Panc1 (cell line): Measurements from ENCODE around the gene PDE8B. TPM values are rescaled to one million over a fixed set of nuclear protein-coding genes. Genes with fewer than 3 reads are reported as not detected.

Experiments used
- ATAC-seq: fragments of 200-7000 bp; cut with Tn5 transposase; 2 replicates; pipeline ENCODE4 v1.9.1; 2020; ENCODE audit warnings: mild to moderate bottlenecking, moderate library complexity
- BruUV-seq: library from RNA; stranded (reverse); fragments of 400-500 nt; replicated peaks from 2 replicates; lab custom pipeline; 2021; lab: Mats Ljungman, UMichigan
- CTCF ChIA-PET: fragments of 300-600 bp; sonication (Branson Sonifier 250); formaldehyde crosslinking; loops from one replicate; lab custom pipeline; 2022; ENCODE audit warnings: antibody characterized with exemption; lab: Charles Lee
- POLR2A ChIA-PET: fragments of 300-600 bp; sonication (Branson Sonifier 250); formaldehyde crosslinking; loops from one replicate; lab custom pipeline; 2022; ENCODE audit warnings: antibody characterized with exemption; lab: Charles Lee
- DNase-seq: peaks from one replicate; pipeline ENCODE4 v3.0.0-alpha.2; 2010; ENCODE audit warnings: low read depth, low spot score
- H3K27ac ChIP-seq: 2 replicates; pipeline ENCODE4 v1.5.1; 2011; ENCODE audit warnings: mild to moderate bottlenecking, low read length, inconsistent platforms
- H3K27me3 ChIP-seq: fragments of 200-500 bp; sonication (Bioruptor generic); 2 replicates; pipeline ENCODE4 v1.6.0; 2014; ENCODE audit warnings: low read length, inconsistent platforms; ENCODE audit not compliant: control insufficient read depth, insufficient read depth
- H3K36me3 ChIP-seq: fragments of 200-500 bp; sonication (Bioruptor generic); 2 replicates; pipeline ENCODE4 v1.5.1; 2014; ENCODE audit warnings: inconsistent platforms, mild to moderate bottlenecking, low read length, moderate library complexity; ENCODE audit not compliant: control insufficient read depth, insufficient read depth
- H3K4me1 ChIP-seq: 2 replicates; pipeline ENCODE4 v1.5.1; 2011; ENCODE audit warnings: inconsistent platforms, mild to moderate bottlenecking, low read length, moderate library complexity; ENCODE audit not compliant: control insufficient read depth, insufficient read depth
- H3K4me3 ChIP-seq, 2 experiments: 2 replicates each; pipeline ENCODE4 v1.5.1; 2011 to 2012; ENCODE audit warnings: low read depth in 2 of 2, low read length in 2 of 2, mild to moderate bottlenecking in 2 of 2, inconsistent platforms in 1 of 2, moderate library complexity in 1 of 2
- H3K9me3 ChIP-seq: fragments of 200-500 bp; sonication (Bioruptor generic); 2 replicates; pipeline ENCODE4 v1.5.1; 2014; ENCODE audit warnings: low read depth, mild to moderate bottlenecking, inconsistent platforms, low read length, moderate library complexity; ENCODE audit not compliant: control insufficient read depth, insufficient read depth
- POLR2AphosphoS5 ChIP-seq: IDR thresholded peaks from 2 replicates; pipeline ENCODE4 v1.6.1; 2012; ENCODE audit warnings: mild to moderate bottlenecking, low read depth, low read length, moderate library complexity
- SIN3A ChIP-seq: IDR thresholded peaks from 2 replicates; pipeline ENCODE4 v1.6.1; 2012; ENCODE audit warnings: low read depth, mild to moderate bottlenecking, low read length, moderate library complexity, borderline replicate concordance; ENCODE audit not compliant: insufficient read depth
- TCF7L2 ChIP-seq: IDR thresholded peaks from 2 replicates; pipeline ENCODE4 v1.6.1; 2011; ENCODE audit warnings: mild to moderate bottlenecking, low read depth, low read length, inconsistent platforms
- in situ Hi-C: cut with HindIII; loops from 2 replicates; pipeline ENCODE4 v1.10.0; 2016; ENCODE audit warnings: low sequenced_read_pairs, low pct_unique_long_range_greater_than_20kb
- intact Hi-C: fragments of 100-400 bp; cut with micrococcal nuclease; formaldehyde crosslinking; loops from one replicate; pipeline ENCODE4 v1.10.0; 2022; ENCODE audit not compliant: unreplicated experiment
- total RNA-seq: library from RNA; stranded (reverse); gene quantifications from one replicate; pipeline ENCODE4 v1.2.1, GENCODE V29; 2021; ENCODE audit not compliant: unreplicated experiment
- TF ChIP-seq, protein P1 (sequence below): fragments of 450-650 bp; IDR thresholded peaks from 2 replicates; pipeline ENCODE4 v1.5.1; 2017; ENCODE audit warnings: mild to moderate bottlenecking
- TF ChIP-seq, protein P2 (sequence below), 2 experiments: IDR thresholded peaks; 2 replicates each; pipeline ENCODE4 v1.6.1; 2011 to 2012; ENCODE audit warnings: low read depth in 2 of 2, control low read depth in 1 of 2, low read length in 1 of 2, mild to moderate bottlenecking in 1 of 2, moderate library complexity in 1 of 2; ENCODE audit not compliant: insufficient read depth in 1 of 2

Gene PDE8B
- total RNA-seq, 1 experiment from 2014 or later = 0.62 TPM

DNA sequence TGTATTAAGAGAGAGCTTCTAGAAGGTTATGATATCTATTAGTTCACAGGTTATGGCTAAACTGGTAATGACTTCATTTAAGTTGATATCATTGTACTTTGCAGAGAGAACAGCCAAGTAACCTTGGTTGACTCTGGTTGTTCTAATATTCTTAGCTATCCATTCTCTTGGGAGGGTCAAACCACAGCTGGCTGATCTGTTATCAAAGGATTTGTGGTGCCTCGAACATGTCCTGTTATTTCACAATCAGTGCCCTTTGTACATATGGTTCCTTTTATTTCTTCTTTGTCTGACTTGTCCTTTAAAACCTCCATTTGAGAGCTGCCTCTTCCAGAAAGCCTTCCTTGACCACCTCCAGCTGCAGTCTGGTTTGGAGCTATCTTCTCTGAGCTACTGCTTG, 61.7 kb downstream of the PDE8B start:
- in situ Hi-C loops (no loop called here), intact Hi-C loops (no loop called here)
- Histone ChIP-seq H3K36me3 (no peaks in the 10 kb centered on the region), H3K27me3 (peaks cover 3% of the 10 kb centered on the region; the same call in 1 of the 2 replicates), H3K4me3 (no peak overlapping the region), H3K9me3 (no peaks in the 10 kb centered on the region), H3K27ac (no peak overlapping the region), H3K4me1 (no peaks in the 10 kb centered on the region)
- DNase-seq (no peak), ATAC-seq (no peak)
- BruUV-seq = no TSS peak
- CTCF ChIA-PET = no interaction called here
- POLR2A ChIA-PET = no interaction called here
- no peak for TF ChIP-seq POLR2AphosphoS5
- no peak for TF ChIP-seq SIN3A
- TF ChIP-seq, protein P1, sequence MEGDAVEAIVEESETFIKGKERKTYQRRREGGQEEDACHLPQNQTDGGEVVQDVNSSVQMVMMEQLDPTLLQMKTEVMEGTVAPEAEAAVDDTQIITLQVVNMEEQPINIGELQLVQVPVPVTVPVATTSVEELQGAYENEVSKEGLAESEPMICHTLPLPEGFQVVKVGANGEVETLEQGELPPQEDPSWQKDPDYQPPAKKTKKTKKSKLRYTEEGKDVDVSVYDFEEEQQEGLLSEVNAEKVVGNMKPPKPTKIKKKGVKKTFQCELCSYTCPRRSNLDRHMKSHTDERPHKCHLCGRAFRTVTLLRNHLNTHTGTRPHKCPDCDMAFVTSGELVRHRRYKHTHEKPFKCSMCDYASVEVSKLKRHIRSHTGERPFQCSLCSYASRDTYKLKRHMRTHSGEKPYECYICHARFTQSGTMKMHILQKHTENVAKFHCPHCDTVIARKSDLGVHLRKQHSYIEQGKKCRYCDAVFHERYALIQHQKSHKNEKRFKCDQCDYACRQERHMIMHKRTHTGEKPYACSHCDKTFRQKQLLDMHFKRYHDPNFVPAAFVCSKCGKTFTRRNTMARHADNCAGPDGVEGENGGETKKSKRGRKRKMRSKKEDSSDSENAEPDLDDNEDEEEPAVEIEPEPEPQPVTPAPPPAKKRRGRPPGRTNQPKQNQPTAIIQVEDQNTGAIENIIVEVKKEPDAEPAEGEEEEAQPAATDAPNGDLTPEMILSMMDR = no peak
- TF ChIP-seq, protein P2, sequence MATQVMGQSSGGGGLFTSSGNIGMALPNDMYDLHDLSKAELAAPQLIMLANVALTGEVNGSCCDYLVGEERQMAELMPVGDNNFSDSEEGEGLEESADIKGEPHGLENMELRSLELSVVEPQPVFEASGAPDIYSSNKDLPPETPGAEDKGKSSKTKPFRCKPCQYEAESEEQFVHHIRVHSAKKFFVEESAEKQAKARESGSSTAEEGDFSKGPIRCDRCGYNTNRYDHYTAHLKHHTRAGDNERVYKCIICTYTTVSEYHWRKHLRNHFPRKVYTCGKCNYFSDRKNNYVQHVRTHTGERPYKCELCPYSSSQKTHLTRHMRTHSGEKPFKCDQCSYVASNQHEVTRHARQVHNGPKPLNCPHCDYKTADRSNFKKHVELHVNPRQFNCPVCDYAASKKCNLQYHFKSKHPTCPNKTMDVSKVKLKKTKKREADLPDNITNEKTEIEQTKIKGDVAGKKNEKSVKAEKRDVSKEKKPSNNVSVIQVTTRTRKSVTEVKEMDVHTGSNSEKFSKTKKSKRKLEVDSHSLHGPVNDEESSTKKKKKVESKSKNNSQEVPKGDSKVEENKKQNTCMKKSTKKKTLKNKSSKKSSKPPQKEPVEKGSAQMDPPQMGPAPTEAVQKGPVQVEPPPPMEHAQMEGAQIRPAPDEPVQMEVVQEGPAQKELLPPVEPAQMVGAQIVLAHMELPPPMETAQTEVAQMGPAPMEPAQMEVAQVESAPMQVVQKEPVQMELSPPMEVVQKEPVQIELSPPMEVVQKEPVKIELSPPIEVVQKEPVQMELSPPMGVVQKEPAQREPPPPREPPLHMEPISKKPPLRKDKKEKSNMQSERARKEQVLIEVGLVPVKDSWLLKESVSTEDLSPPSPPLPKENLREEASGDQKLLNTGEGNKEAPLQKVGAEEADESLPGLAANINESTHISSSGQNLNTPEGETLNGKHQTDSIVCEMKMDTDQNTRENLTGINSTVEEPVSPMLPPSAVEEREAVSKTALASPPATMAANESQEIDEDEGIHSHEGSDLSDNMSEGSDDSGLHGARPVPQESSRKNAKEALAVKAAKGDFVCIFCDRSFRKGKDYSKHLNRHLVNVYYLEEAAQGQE (IDR thresholded peaks at IDR 0.05; ENCODE audit: insufficient read depth in 1 of 2, low read depth in 2 of 2, low read length in 1 of 2) = no peak
- no peak for TF ChIP-seq TCF7L2

DNA sequence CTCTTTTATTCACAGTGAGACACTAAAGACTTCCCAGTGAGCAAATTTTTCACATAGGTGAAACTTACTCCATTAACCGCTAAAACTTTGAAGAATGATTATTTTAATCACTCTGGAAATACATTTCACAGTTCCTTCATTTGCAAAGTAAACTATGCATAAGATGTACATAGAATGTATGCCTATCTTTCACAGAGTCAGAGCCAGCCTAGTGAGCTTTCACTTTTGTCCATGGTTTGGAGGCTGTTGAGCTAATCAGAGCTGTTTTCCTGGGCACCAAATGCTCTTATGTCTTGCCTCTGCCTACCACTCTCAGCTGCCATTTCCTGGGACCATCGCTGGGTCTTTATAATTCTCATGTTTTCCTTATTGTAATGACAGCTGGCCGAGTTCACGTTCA, 67.3 kb downstream of the PDE8B start:
- H3K4me1 ChIP-seq = no peaks in the 10 kb centered on the region
- no peak overlapping the region for H3K27ac ChIP-seq
- POLR2A ChIA-PET = no interaction called here
- no TSS peak for BruUV-seq
- TF ChIP-seq, protein P1 = no peak
- TF ChIP-seq POLR2AphosphoS5 (no peak), SIN3A (no peak), TCF7L2 (no peak)
- TF ChIP-seq, protein P2 (IDR thresholded peaks at IDR 0.05; ENCODE audit: insufficient read depth in 1 of 2, low read depth in 2 of 2, low read length in 1 of 2) = no peak
- H3K4me3 ChIP-seq = no peak overlapping the region
- intact Hi-C loops = no loop called here
- no peaks in the 10 kb centered on the region for H3K36me3 ChIP-seq
- CTCF ChIA-PET = no interaction called here
- H3K27me3 ChIP-seq = no peaks in the 10 kb centered on the region
- no peaks in the 10 kb centered on the region for H3K9me3 ChIP-seq
- no peak for ATAC-seq
- no peak for DNase-seq
- in situ Hi-C loops = no loop called here
